Astrocyte (in vitro differentiated cells and primary cell): ENCODE measurements around the gene RXRB.

Source experiments
- CTCF ChIP-seq: IDR thresholded peaks from 2 replicates; pipeline ENCODE4 v1.5.1; 2011; ENCODE audit warnings: low read depth, mild to moderate bottlenecking, inconsistent platforms, low read length, moderate library complexity; ENCODE audit not compliant: insufficient read depth
- EZH2 ChIP-seq: IDR thresholded peaks from 2 replicates; pipeline ENCODE4 v1.6.1; 2012; ENCODE audit warnings: mild to moderate bottlenecking, low read length, inconsistent platforms; ENCODE audit not compliant: insufficient read depth

- TF ChIP-seq CTCF (no peak), EZH2 (no peak)
Measured at GRCh38 chr6:33195304-33196165, 4.9 kb downstream of the RXRB start.
